ENCODE measurements around the gene POGLUT3. TPM values are rescaled to one million over a fixed set of nuclear protein-coding genes. Genes with fewer than 3 reads are reported as not detected.
A peak's percentile ranks its signal among the peaks of the same experiment; 100 is the strongest.

Gene POGLUT3
- total RNA-seq, 2 donors from 2014 or later = 36.1 to 60.1 TPM

DNA sequence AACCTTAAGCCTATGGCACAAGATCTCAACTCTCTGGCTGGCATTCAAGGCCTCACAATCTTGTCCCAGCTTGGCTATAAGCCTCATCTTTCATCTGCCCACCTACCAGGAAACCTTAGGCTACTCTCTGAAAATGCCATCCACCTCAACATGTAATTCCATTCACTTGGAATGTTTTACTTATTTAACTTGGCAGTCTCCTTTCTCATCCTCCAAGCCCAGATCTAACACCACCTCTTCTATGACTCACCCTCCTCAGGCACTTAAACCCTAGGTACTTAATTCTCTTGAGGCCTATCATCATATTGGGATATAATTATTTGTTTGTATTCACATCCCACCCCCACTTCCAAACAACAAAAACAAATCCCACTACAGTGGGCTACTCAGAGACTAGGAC, 15.0 kb downstream of the POGLUT3 start:
- Histone ChIP-seq H3K4me1 (ENCODE audit: control insufficient read depth in 1 of 2, low read depth in 2 of 2) (no peaks in the 10 kb centered on the region), H3K27me3 (replicated peaks; ENCODE audit: insufficient read depth) (no peaks in the 10 kb centered on the region), H3K36me3 (peaks cover 30% of the 10 kb centered on the region), H3K27ac (no peak overlapping the region), H3K9me3 (no peaks in the 10 kb centered on the region), H3K4me3 (no peak overlapping the region)
- TF ChIP-seq, protein P1, sequence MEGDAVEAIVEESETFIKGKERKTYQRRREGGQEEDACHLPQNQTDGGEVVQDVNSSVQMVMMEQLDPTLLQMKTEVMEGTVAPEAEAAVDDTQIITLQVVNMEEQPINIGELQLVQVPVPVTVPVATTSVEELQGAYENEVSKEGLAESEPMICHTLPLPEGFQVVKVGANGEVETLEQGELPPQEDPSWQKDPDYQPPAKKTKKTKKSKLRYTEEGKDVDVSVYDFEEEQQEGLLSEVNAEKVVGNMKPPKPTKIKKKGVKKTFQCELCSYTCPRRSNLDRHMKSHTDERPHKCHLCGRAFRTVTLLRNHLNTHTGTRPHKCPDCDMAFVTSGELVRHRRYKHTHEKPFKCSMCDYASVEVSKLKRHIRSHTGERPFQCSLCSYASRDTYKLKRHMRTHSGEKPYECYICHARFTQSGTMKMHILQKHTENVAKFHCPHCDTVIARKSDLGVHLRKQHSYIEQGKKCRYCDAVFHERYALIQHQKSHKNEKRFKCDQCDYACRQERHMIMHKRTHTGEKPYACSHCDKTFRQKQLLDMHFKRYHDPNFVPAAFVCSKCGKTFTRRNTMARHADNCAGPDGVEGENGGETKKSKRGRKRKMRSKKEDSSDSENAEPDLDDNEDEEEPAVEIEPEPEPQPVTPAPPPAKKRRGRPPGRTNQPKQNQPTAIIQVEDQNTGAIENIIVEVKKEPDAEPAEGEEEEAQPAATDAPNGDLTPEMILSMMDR (IDR thresholded peaks at IDR 0.05) = no peak
- DNase-seq (ENCODE audit: low spot score) = no peak
- no peak for ATAC-seq (ENCODE audit: insufficient number of reproducible peaks, low FRiP score, low read depth)

DNA sequence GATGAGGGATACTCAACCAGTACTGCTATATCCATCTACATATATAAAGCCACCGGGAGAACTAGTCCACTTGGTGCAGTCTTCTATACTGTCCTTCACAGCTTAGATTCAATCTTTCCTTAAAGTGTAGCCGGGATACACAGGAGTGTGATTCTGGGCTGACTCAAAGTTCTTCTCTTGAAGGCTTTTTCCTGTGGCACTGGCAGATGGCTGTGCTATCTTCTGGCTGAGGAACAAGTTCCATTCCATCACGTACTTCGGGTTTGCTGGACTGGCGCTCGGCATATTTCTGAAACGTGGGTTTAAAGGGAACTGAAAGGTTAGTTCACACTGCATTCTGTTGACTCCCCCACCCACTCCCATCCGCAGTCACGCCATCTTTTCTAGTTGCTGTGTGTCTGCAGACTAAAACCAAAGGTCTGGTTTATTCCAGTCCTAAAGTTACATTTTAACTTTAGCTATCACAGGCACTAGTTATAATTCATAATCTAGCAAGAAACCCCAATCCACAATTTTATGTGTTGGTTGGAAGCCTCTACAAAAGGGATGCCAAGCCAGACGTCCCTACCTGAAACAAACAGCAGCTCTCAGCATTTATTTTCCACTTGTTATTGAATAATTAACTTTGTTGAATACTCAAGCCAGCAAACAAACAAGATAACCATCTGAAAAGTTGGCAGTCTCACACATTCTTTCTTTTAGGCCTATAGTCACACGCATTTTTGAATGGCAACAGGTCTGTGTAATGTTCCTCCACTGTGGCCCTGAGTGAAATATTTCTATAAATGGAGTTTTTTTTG, 23.3 kb downstream of the POGLUT3 start:
- Histone ChIP-seq H3K27ac (no peak overlapping the region), H3K4me3 (no peak overlapping the region), H3K36me3 (peaks cover 20% of the 10 kb centered on the region), H3K4me1 (ENCODE audit: control insufficient read depth in 1 of 2, low read depth in 2 of 2) (no peaks in the 10 kb centered on the region), H3K27me3 (replicated peaks; ENCODE audit: insufficient read depth) (no peaks in the 10 kb centered on the region), H3K9me3 (no peaks in the 10 kb centered on the region)
- DNase-seq (ENCODE audit: low spot score) (no peak), ATAC-seq (ENCODE audit: insufficient number of reproducible peaks, low FRiP score, low read depth) (no peak)
- TF ChIP-seq, protein P1 (IDR thresholded peaks at IDR 0.05) = no peak

GRCh38 chr11:108472681-108473080, 25.5 kb downstream of the POGLUT3 start:
- Histone ChIP-seq H3K27ac (no peak overlapping the region), H3K27me3 (replicated peaks; ENCODE audit: insufficient read depth) (no peaks in the 10 kb centered on the region), H3K4me3 (no peak overlapping the region), H3K36me3 (peaks cover 17% of the 10 kb centered on the region), H3K4me1 (ENCODE audit: control insufficient read depth in 1 of 2, low read depth in 2 of 2) (no peaks in the 10 kb centered on the region), H3K9me3 (no peaks in the 10 kb centered on the region)
- DNase-seq (ENCODE audit: low spot score) (no peak), ATAC-seq (ENCODE audit: insufficient number of reproducible peaks, low FRiP score, low read depth) (no peak)
- TF ChIP-seq, protein P1 (IDR thresholded peaks at IDR 0.05) = no peak

DNA sequence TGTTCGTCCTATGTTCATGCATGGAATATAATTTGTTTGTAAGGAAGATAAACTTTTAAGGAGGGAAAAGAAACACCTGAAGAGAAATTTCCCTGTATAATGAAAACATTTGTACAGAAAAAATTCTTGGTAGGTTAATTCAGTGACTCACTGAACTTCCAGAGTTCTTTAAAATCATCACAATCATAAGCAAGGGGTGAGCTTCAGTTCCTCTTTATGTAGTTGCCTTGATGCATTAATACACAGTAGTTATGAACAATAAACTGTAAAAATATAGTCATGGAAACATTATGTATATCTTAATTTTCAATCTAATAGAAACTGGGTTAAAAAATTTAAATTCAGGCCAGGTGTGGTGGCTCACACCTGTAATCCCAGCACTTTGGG, 29.7 kb downstream of the POGLUT3 start:
- no peaks in the 10 kb centered on the region for H3K27me3 ChIP-seq (replicated peaks; ENCODE audit: insufficient read depth)
- TF ChIP-seq, protein P1 (IDR thresholded peaks at IDR 0.05) = no peak
- no peak overlapping the region for H3K27ac ChIP-seq
- peaks cover 3% of the 10 kb centered on the region for H3K36me3 ChIP-seq
- H3K4me1 ChIP-seq (ENCODE audit: control insufficient read depth in 1 of 2, low read depth in 2 of 2) = no peaks in the 10 kb centered on the region
- ATAC-seq (ENCODE audit: insufficient number of reproducible peaks, low FRiP score, low read depth) (no peak), DNase-seq (ENCODE audit: low spot score) (no peak)
- no peak overlapping the region for H3K4me3 ChIP-seq
- H3K9me3 ChIP-seq = no peaks in the 10 kb centered on the region

DNA sequence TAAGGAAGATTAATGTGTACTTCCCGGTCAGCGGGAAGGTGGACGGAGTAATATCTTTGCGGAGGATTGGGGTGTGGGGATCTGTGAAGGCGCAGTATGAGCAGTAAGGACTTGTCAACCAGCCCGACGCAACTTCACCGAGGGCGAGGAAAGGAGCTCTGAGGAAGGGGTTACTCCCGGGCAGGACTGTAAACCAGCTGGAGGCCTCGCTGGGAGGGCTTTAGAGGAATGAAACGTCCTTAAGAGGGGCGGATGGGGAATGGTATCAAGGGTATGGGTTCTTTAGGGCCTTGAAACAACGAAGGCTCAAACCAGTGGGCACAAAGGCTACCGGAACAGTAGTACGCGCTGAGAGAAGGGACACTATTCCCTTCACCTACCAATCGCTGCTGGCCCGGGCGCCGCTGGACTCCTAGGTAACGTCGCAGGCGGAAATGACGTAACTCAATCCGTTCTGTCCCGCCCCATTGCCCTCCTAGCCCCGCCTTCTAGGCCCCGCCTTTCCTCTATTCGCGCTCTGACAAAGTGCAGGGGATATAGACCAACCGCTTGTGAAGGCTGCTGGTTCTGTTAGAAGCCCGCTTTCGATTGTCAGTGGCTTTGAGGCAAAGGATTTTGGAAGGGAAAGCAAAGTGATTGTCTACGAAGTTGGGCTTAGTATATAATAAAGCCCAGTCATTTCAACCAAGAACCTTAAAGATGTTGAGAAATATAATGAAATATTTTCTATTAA, 30.9 kb downstream of the POGLUT3 start, which contains the start of gene C11orf65:
C11orf65 (minus strand) TSS at position 439 of the 733 bp plus-strand sequence. CDS start 5,970 bp downstream, outside the sequence.
- Histone ChIP-seq H3K27ac (peak within 1 kb of the TSS; percentile 86 to 98), H3K4me1 (ENCODE audit: control insufficient read depth in 1 of 2, low read depth in 2 of 2) (no peaks in the 10 kb centered on the region), H3K9me3 (no peaks in the 10 kb centered on the region), H3K4me3 (peak within 1 kb of the TSS; percentile 86), H3K36me3 (no peaks in the 10 kb centered on the region), H3K27me3 (replicated peaks; ENCODE audit: insufficient read depth) (no peaks in the 10 kb centered on the region)
- TF ChIP-seq, protein P1 (IDR thresholded peaks at IDR 0.05) = no peak
- ATAC-seq (ENCODE audit: insufficient number of reproducible peaks, low FRiP score, low read depth) (peak; percentile 100), DNase-seq (ENCODE audit: low spot score) (peak; percentile 90)
